ENCODE data around the gene CER1. TPM values are rescaled to one million over a fixed set of nuclear protein-coding genes. Genes with fewer than 3 reads are reported as not detected.

The CER1 gene
- polyA plus RNA-seq, 2 donors, result not detected

DNA sequence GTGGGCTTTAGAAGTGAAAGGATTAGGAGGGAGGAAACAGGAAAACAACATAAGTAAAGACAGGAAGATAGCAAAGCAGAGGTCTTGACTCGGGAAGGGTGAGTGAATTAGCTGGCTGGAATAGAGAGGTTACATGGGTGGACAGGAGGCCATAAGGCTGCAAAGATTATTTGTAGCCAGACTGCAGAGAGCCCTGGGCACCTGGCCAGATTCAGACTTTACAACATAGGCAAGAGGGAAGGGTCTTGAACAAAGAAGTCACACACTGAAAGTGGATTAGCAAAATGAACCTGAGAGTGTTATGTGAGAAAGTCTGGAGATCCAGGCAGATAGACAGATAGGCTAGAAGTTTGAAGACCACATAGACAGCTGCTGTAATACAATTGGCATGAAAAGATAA, 29.7 kb upstream of the CER1 start:
- no peaks in the 10 kb centered on the region for H3K36me3 ChIP-seq (ENCODE audit: control insufficient read depth in 2 of 2, insufficient read depth in 2 of 2, low read length in 1 of 2)
- H3K9me3 ChIP-seq (ENCODE audit: control insufficient read depth in 2 of 2, insufficient read depth in 1 of 2, low read depth in 1 of 2, low read length in 1 of 2), result no peaks in the 10 kb centered on the region
- no peaks in the 10 kb centered on the region for H3K4me1 ChIP-seq (ENCODE audit: control insufficient read depth in 2 of 2, insufficient read depth in 2 of 2, low read length in 1 of 2)
- H3K4me3 ChIP-seq (ENCODE audit: low read depth in 1 of 2, low read length in 2 of 2), result no peak overlapping the region
- WGBS, 2 donors, result 63 to 74% methylated on average over 1 of the region's 1 CpG
- no peak overlapping the region for H3K27ac ChIP-seq (ENCODE audit: low read depth in 2 of 2, low read length in 1 of 2)
- H3K27me3 ChIP-seq (ENCODE audit: control insufficient read depth in 1 of 2, insufficient read depth in 2 of 2, low read length in 2 of 2), result no peaks in the 10 kb centered on the region

DNA sequence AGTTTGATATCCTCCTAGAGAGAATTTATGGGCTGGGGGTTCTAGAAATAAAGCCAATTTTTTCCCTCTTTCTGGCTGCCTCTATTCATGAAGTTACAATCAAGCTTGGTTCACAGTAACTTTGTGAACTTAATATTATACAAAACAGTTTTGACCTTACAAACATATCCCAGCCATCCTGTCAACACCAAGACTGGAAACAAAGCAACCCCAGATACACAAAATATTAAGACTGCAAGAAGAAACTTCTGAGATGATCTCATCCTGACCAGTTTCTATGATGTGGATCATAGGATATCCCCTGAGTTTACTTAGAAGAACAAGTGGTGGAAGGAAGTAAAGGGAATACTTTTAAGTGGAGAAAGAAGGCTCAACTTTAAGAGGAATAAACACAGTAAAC, 28.3 kb upstream of the CER1 start:
- Histone ChIP-seq H3K36me3 (ENCODE audit: control insufficient read depth in 2 of 2, insufficient read depth in 2 of 2, low read length in 1 of 2) (no peaks in the 10 kb centered on the region), H3K4me3 (ENCODE audit: low read depth in 1 of 2, low read length in 2 of 2) (no peak overlapping the region), H3K27ac (ENCODE audit: low read depth in 2 of 2, low read length in 1 of 2) (no peak overlapping the region), H3K4me1 (ENCODE audit: control insufficient read depth in 2 of 2, insufficient read depth in 2 of 2, low read length in 1 of 2) (no peaks in the 10 kb centered on the region), H3K27me3 (ENCODE audit: control insufficient read depth in 1 of 2, insufficient read depth in 2 of 2, low read length in 2 of 2) (no peaks in the 10 kb centered on the region), H3K9me3 (ENCODE audit: control insufficient read depth in 2 of 2, insufficient read depth in 1 of 2, low read depth in 1 of 2, low read length in 1 of 2) (no peaks in the 10 kb centered on the region)

DNA sequence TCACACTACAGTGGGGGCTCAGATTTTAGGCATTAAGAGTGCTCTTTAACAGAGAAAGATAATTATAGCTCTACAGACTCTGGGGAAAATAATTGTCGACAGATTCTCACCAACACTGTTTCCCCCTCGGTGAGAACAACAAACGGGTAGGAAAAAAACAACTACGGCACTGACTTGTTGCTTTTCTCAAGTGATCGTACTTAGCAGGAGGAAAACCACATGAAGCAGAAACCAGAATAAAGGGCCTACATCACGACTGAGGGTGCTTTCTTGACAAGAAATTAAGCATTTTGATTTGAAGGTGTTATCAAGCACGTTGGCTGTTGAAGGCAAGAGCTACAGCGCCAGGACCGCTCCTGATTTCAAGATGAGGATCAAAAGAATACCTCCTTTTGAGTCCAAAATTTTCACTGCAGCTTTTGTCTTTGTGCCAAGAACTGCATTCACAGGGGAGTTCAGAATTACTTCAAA, 27.2 kb upstream of the CER1 start:
- no peak overlapping the region for H3K4me3 ChIP-seq (ENCODE audit: low read depth in 1 of 2, low read length in 2 of 2)
- H3K9me3 ChIP-seq (ENCODE audit: control insufficient read depth in 2 of 2, insufficient read depth in 1 of 2, low read depth in 1 of 2, low read length in 1 of 2), result no peaks in the 10 kb centered on the region
- WGBS, 2 donors, result 55% methylated on average over 9 of the region's 9 CpGs
- no peaks in the 10 kb centered on the region for H3K27me3 ChIP-seq (ENCODE audit: control insufficient read depth in 1 of 2, insufficient read depth in 2 of 2, low read length in 2 of 2)
- no peak overlapping the region for H3K27ac ChIP-seq (ENCODE audit: low read depth in 2 of 2, low read length in 1 of 2)
- no peaks in the 10 kb centered on the region for H3K36me3 ChIP-seq (ENCODE audit: control insufficient read depth in 2 of 2, insufficient read depth in 2 of 2, low read length in 1 of 2)
- H3K4me1 ChIP-seq (ENCODE audit: control insufficient read depth in 2 of 2, insufficient read depth in 2 of 2, low read length in 1 of 2), result no peaks in the 10 kb centered on the region

DNA sequence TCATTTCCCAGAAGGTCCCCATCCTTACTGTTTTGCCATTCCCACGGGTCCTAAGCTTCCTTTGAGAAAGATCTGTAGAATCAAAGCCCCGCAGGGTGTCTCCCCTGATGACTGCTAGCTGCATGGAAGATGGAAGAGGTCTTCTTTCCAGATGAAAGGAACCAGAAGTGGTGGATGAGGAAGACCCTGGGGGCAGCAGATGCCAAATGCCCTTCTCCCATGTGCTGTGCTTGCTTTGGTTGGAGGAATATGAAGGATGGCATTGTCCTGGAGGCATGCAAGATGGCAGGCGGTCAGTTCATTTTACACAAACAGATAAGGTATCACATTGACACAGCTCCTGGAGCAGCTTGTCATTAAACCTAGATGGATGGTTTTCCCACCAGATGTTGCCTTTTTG, 25.8 kb upstream of the CER1 start:
- H3K27ac ChIP-seq (ENCODE audit: low read depth in 2 of 2, low read length in 1 of 2), result no peak overlapping the region
- no peak overlapping the region for H3K4me3 ChIP-seq (ENCODE audit: low read depth in 1 of 2, low read length in 2 of 2)
- H3K9me3 ChIP-seq (ENCODE audit: control insufficient read depth in 2 of 2, insufficient read depth in 1 of 2, low read depth in 1 of 2, low read length in 1 of 2), result no peaks in the 10 kb centered on the region
- H3K4me1 ChIP-seq (ENCODE audit: control insufficient read depth in 2 of 2, insufficient read depth in 2 of 2, low read length in 1 of 2), result no peaks in the 10 kb centered on the region
- no peaks in the 10 kb centered on the region for H3K36me3 ChIP-seq (ENCODE audit: control insufficient read depth in 2 of 2, insufficient read depth in 2 of 2, low read length in 1 of 2)
- H3K27me3 ChIP-seq (ENCODE audit: control insufficient read depth in 1 of 2, insufficient read depth in 2 of 2, low read length in 2 of 2), result no peaks in the 10 kb centered on the region
- 82 to 89% methylated on average over 3 of the region's 3 CpGs for WGBS, 2 donors

DNA sequence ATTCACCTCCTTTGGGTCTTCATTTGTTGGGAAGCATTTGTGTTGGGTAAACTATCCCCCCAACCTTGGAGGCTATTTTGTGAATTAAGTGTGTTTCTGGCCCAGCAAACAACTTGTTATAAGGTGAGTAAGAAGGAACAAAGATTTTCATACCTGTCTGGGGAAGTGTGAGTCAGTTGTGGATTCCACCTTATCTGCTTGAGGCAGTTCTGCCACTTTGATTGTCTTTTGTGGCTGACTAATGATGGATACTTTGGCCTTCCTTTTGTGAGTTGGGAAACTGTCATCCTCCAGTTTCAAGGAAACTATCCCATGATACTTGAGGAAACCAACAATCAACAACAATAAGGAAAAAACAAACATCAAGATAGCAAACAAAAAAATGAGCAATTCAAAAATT, 24.6 kb upstream of the CER1 start:
- Histone ChIP-seq H3K4me1 (ENCODE audit: control insufficient read depth in 2 of 2, insufficient read depth in 2 of 2, low read length in 1 of 2) (no peaks in the 10 kb centered on the region), H3K27me3 (ENCODE audit: control insufficient read depth in 1 of 2, insufficient read depth in 2 of 2, low read length in 2 of 2) (no peaks in the 10 kb centered on the region), H3K36me3 (ENCODE audit: control insufficient read depth in 2 of 2, insufficient read depth in 2 of 2, low read length in 1 of 2) (no peaks in the 10 kb centered on the region), H3K9me3 (ENCODE audit: control insufficient read depth in 2 of 2, insufficient read depth in 1 of 2, low read depth in 1 of 2, low read length in 1 of 2) (no peaks in the 10 kb centered on the region), H3K27ac (ENCODE audit: low read depth in 2 of 2, low read length in 1 of 2) (no peak overlapping the region), H3K4me3 (ENCODE audit: low read depth in 1 of 2, low read length in 2 of 2) (no peak overlapping the region)

DNA sequence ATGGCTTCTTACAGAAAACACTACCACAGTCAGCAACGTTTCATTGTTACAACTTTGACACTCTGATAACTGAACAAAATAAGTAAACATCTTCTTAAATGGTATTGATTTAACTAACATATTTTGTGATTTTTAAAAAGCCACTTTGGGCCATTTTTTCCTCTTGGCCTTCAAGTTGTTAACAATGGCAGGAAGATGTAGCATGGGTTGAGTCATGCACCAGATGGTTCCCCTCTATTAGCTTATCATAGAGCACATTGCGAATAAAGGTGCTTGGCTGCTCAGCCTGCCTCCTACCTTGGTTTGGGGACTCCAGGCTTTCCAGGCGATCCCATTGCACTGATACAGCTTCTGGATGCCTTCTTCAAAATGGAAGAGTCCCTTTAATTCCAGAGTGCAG, 24.1 kb upstream of the CER1 start:
- Histone ChIP-seq H3K9me3 (ENCODE audit: control insufficient read depth in 2 of 2, insufficient read depth in 1 of 2, low read depth in 1 of 2, low read length in 1 of 2) (no peaks in the 10 kb centered on the region), H3K27ac (ENCODE audit: low read depth in 2 of 2, low read length in 1 of 2) (no peak overlapping the region), H3K36me3 (ENCODE audit: control insufficient read depth in 2 of 2, insufficient read depth in 2 of 2, low read length in 1 of 2) (no peaks in the 10 kb centered on the region), H3K27me3 (ENCODE audit: control insufficient read depth in 1 of 2, insufficient read depth in 2 of 2, low read length in 2 of 2) (no peaks in the 10 kb centered on the region), H3K4me1 (ENCODE audit: control insufficient read depth in 2 of 2, insufficient read depth in 2 of 2, low read length in 1 of 2) (no peaks in the 10 kb centered on the region), H3K4me3 (ENCODE audit: low read depth in 1 of 2, low read length in 2 of 2) (no peak overlapping the region)
- 84 to 87% methylated on average over 3 of the region's 3 CpGs for WGBS, 2 donors

DNA sequence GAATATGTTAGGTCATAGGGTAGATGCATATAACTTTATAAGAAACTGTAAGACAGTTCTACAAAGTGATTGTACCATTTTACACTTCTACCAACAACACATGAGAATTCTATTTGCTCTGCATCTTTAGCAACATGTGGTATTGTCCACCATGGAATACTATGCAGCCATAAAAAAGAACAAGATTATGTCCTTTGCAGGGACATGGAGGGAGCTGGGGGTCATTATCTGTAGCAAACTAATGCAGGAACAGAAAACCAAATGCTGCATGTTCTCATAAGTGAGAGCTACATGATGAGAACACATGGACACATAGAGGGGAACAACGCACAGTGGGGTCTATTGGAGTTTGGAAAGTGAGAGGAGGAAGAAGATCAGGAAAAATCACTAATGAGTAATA, 22.2 kb upstream of the CER1 start:
- no peaks in the 10 kb centered on the region for H3K4me1 ChIP-seq (ENCODE audit: control insufficient read depth in 2 of 2, insufficient read depth in 2 of 2, low read length in 1 of 2)
- no peak overlapping the region for H3K4me3 ChIP-seq (ENCODE audit: low read depth in 1 of 2, low read length in 2 of 2)
- no peak overlapping the region for H3K27ac ChIP-seq (ENCODE audit: low read depth in 2 of 2, low read length in 1 of 2)
- no peaks in the 10 kb centered on the region for H3K36me3 ChIP-seq (ENCODE audit: control insufficient read depth in 2 of 2, insufficient read depth in 2 of 2, low read length in 1 of 2)
- WGBS, 2 donors, result 94 to 100% methylated on average over 1 of the region's 1 CpG
- no peaks in the 10 kb centered on the region for H3K9me3 ChIP-seq (ENCODE audit: control insufficient read depth in 2 of 2, insufficient read depth in 1 of 2, low read depth in 1 of 2, low read length in 1 of 2)
- no peaks in the 10 kb centered on the region for H3K27me3 ChIP-seq (ENCODE audit: control insufficient read depth in 1 of 2, insufficient read depth in 2 of 2, low read length in 2 of 2)

DNA sequence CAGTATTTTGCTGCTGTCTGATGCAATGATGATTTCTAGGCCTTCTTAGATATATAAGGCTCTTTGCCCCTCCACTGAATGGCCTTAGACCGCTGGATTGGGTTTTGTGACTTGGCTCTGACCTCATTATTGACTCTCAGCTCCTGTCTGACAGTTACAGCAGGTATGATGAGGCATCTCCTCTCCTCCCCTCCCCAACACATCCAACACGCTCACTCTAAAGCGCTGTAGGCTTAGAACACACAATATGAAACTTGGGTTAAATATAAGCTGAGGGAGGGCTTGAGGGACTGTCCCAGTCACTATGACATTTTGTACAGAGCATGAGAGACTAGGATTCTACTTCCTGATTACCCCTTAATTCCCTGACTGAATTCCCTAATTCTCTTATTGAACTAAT, 18.8 kb upstream of the CER1 start:
- no peak overlapping the region for H3K4me3 ChIP-seq (ENCODE audit: low read depth in 1 of 2, low read length in 2 of 2)
- no peaks in the 10 kb centered on the region for H3K36me3 ChIP-seq (ENCODE audit: control insufficient read depth in 2 of 2, insufficient read depth in 2 of 2, low read length in 1 of 2)
- H3K27me3 ChIP-seq (ENCODE audit: control insufficient read depth in 1 of 2, insufficient read depth in 2 of 2, low read length in 2 of 2), result no peaks in the 10 kb centered on the region
- no peaks in the 10 kb centered on the region for H3K9me3 ChIP-seq (ENCODE audit: control insufficient read depth in 2 of 2, insufficient read depth in 1 of 2, low read depth in 1 of 2, low read length in 1 of 2)
- H3K27ac ChIP-seq (ENCODE audit: low read depth in 2 of 2, low read length in 1 of 2), result no peak overlapping the region
- 89% methylated on average over 3 of the region's 3 CpGs for WGBS, 2 donors
- no peaks in the 10 kb centered on the region for H3K4me1 ChIP-seq (ENCODE audit: control insufficient read depth in 2 of 2, insufficient read depth in 2 of 2, low read length in 1 of 2)

DNA sequence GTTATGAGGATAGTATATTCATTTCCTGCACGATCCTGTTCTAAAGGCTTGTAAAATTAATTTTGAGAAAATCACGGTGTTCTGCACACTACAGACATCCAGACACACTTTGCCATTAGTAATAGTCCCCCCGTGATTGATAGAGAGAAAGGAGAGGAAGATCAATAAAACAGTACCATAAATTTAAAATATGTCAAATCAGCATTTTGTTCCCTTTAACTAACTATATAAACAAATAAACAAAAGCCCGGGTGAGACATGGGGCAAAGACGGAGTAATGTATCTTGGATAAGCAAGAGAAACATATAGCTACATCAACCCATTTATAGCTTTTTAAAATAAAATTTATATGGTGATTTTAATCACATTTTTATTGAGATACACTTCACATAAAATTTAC, 10.6 kb upstream of the CER1 start:
- Histone ChIP-seq H3K9me3 (ENCODE audit: control insufficient read depth in 2 of 2, insufficient read depth in 1 of 2, low read depth in 1 of 2, low read length in 1 of 2) (no peaks in the 10 kb centered on the region), H3K36me3 (ENCODE audit: control insufficient read depth in 2 of 2, insufficient read depth in 2 of 2, low read length in 1 of 2) (no peaks in the 10 kb centered on the region), H3K4me3 (ENCODE audit: low read depth in 1 of 2, low read length in 2 of 2) (no peak overlapping the region), H3K4me1 (ENCODE audit: control insufficient read depth in 2 of 2, insufficient read depth in 2 of 2, low read length in 1 of 2) (no peaks in the 10 kb centered on the region), H3K27me3 (ENCODE audit: control insufficient read depth in 1 of 2, insufficient read depth in 2 of 2, low read length in 2 of 2) (no peaks in the 10 kb centered on the region), H3K27ac (ENCODE audit: low read depth in 2 of 2, low read length in 1 of 2) (no peak overlapping the region)
- whole genome bisulfite sequencing, 2 donors, result 82 to 87% methylated on average over 5 of the region's 5 CpGs

DNA sequence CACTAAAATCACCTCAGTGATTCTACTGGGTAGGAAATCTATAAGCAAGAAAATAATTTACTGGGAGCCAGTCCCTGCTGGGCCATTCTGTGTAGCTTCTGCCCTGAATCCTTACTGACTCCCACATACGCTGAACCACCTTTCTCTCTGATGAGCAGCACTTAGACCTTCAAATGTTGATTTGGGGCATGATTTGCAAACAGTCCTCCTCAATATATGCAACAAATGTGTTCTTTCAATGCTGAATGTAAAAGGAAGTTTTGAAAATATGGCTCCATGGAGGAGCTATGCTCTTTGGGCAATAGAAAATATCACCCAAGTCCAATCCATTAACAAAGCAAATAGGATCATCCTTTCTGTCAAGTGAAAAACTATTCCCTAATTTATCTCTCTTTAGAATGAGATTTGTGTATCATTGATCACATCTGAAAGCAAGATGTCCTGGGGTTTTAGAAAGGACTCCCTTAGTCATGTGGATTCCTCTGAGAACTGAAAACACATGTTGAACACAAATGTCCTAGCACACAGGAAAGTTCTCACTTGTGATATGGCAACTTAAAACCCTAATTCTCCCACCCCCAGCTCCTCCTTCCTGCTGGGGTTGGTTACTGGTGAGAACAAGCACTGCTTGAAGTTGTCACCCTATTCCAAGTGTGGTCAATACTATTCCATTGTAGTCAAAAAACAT, 8.9 kb upstream of the CER1 start:
- WGBS, 2 donors, result 97 to 100% methylated on average over 1 of the region's 1 CpG
- Histone ChIP-seq H3K9me3 (ENCODE audit: control insufficient read depth in 2 of 2, insufficient read depth in 1 of 2, low read depth in 1 of 2, low read length in 1 of 2) (no peaks in the 10 kb centered on the region), H3K4me3 (ENCODE audit: low read depth in 1 of 2, low read length in 2 of 2) (no peak overlapping the region), H3K27me3 (ENCODE audit: control insufficient read depth in 1 of 2, insufficient read depth in 2 of 2, low read length in 2 of 2) (no peaks in the 10 kb centered on the region), H3K27ac (ENCODE audit: low read depth in 2 of 2, low read length in 1 of 2) (no peak overlapping the region), H3K4me1 (ENCODE audit: control insufficient read depth in 2 of 2, insufficient read depth in 2 of 2, low read length in 1 of 2) (no peaks in the 10 kb centered on the region), H3K36me3 (ENCODE audit: control insufficient read depth in 2 of 2, insufficient read depth in 2 of 2, low read length in 1 of 2) (no peaks in the 10 kb centered on the region)

Measured in esophagus (tissue), 2 donors.